ENCODE data around the gene SEBOX.

Gene SEBOX

GRCh38 chr17:28370035-28370743 is 5.2 kb upstream of the SEBOX start, which contains the start of gene VTN:
TSS of gene VTN (minus strand) at chr17:28370307. CDS start at chr17:28370203, 104 bp downstream.
- H3K36me3 ChIP-seq, result peaks cover 15% of the 10 kb centered on the region; the same call in 1 of the 2 replicates
- H3K9ac ChIP-seq, result no peak within 1 kb of the TSS
- H4K20me1 ChIP-seq, result peaks cover 38% of the 10 kb centered on the region
- peak within 1 kb of the TSS; percentile 77 for H3K4me3 ChIP-seq
- peaks cover 32% of the 10 kb centered on the region for H3K4me1 ChIP-seq
- no peaks in the 10 kb centered on the region for H3K27me3 ChIP-seq
- no peaks in the 10 kb centered on the region for H3K9me3 ChIP-seq
- H3K27ac ChIP-seq, result no peak within 1 kb of the TSS
- peak within 1 kb of the TSS; percentile 95 for H3K4me2 ChIP-seq
- TF ChIP-seq Cebpa-rat (IDR thresholded peaks at IDR 0.05), result no peak

GRCh38 chr17:28369684-28370034 is 4.7 kb upstream of the SEBOX start:
- no peak overlapping the region for H3K4me2 ChIP-seq
- no peak overlapping the region for H3K9ac ChIP-seq
- no peak overlapping the region for H3K27ac ChIP-seq

DNA sequence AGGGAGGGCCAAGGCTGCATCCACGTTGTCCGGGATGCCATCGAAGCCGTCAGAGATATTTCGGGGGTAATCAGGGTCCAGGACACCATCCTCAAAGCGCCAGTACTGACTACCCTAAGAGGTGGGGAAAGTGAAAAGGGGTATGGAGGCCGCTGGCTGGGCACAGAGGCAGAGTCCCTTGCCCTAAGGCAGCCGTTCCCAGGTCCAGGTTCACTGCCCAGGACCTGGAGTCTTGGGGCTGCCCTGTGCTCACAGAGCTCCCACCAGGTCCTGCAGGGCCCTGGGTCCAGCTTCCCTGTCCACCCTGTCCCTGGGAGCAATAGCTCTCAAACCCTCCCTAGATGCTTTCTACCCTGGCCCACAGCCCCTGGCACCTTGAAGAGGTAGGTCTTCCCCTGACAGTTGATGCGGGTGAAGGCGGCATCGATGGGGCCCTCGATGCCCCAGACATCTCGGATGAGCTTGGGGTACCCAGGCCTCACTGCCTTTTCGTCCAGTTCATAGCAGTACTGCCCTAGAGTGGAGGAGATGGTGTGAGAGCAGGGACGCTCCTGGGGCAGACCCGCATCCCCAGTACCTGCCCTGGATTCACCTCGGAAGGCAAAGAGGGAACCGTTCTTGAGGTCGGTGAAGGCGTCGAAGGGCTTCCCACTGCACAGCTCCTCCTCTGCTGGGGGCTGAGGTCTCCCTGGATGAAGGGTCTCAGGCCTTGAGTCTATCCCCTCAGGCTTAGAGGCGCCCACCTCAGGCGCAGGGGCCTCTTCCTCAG is 4.1 kb upstream of the SEBOX start:
- Histone ChIP-seq H3K36me3 (peaks cover 16% of the 10 kb centered on the region), H3K27ac (no peak overlapping the region), H3K4me3 (no peak overlapping the region), H3K4me1 (peaks cover 32% of the 10 kb centered on the region), H3K9me3 (no peaks in the 10 kb centered on the region), H3K4me2 (no peak overlapping the region), H4K20me1 (peaks cover 27% of the 10 kb centered on the region), H3K9ac (0 out of 2 replicates have a peak overlapping the region, but pooled peaks have one; percentile 15), H3K27me3 (no peaks in the 10 kb centered on the region)
- no peak for TF ChIP-seq Cebpa-rat (IDR thresholded peaks at IDR 0.05)

More at GRCh38 chr17:28369684-28370034, 4.7 kb upstream of the SEBOX start:
- Histone ChIP-seq H3K4me3 (no peak overlapping the region), H3K9me3 (no peaks in the 10 kb centered on the region), H3K27me3 (no peaks in the 10 kb centered on the region), H4K20me1 (peaks cover 32% of the 10 kb centered on the region), H3K4me1 (peaks cover 32% of the 10 kb centered on the region), H3K36me3 (peaks cover 15% of the 10 kb centered on the region; the same call in 1 of the 2 replicates)
- no peak for TF ChIP-seq Cebpa-rat (IDR thresholded peaks at IDR 0.05)

GRCh38 chr17:28368306-28368831 is 3.4 kb upstream of the SEBOX start:
- Histone ChIP-seq H3K4me2 (no peak overlapping the region), H3K36me3 (peaks cover 23% of the 10 kb centered on the region), H3K9ac (0 out of 2 replicates have a peak overlapping the region, but pooled peaks have one; percentile 15), H3K4me3 (no peak overlapping the region), H3K4me1 (peaks cover 27% of the 10 kb centered on the region), H3K27me3 (no peaks in the 10 kb centered on the region), H3K9me3 (no peaks in the 10 kb centered on the region), H4K20me1 (peaks cover 19% of the 10 kb centered on the region), H3K27ac (no peak overlapping the region)
- no peak for TF ChIP-seq Cebpa-rat (IDR thresholded peaks at IDR 0.05)

- Histone ChIP-seq H3K4me2 (no peak overlapping the region), H3K27ac (no peak overlapping the region), H4K20me1 (peaks cover 13% of the 10 kb centered on the region), H3K4me3 (no peak overlapping the region), H3K27me3 (no peaks in the 10 kb centered on the region), H3K9ac (no peak overlapping the region), H3K9me3 (no peaks in the 10 kb centered on the region), H3K36me3 (peaks cover 29% of the 10 kb centered on the region), H3K4me1 (peaks cover 21% of the 10 kb centered on the region)
- no peak for TF ChIP-seq Cebpa-rat (IDR thresholded peaks at IDR 0.05)
These were observed 2.8 kb upstream of the SEBOX start for GRCh38 chr17:28367641-28368305.

DNA sequence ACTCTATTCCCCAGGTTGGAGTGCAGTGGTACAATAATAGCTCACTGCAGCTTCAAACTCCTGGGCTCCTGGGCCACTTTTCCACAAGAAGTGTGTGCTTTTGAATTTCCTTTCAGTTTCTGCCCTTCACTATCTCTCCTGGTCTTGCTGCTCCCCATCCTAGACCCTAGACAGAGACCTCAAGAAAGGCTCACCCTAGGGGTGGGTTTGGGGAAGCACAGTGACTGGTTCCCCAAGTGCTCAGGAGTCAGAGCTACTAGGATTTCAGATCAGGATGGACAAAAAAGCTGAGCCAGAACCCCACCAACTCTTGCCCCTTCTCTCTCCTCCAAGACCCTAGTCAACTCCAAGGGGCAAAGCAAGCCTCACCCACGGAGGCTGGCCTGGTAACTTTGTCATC is 1.6 kb upstream of the SEBOX start:
- H3K4me2 ChIP-seq, result no peak overlapping the region
- TF ChIP-seq Cebpa-rat (IDR thresholded peaks at IDR 0.05), result no peak
- no peak overlapping the region for H3K9ac ChIP-seq
- H4K20me1 ChIP-seq, result 0 out of 2 replicates have a peak, but pooled peaks cover 6% of the 10 kb centered on the region
- no peaks in the 10 kb centered on the region for H3K9me3 ChIP-seq
- H3K27me3 ChIP-seq, result no peaks in the 10 kb centered on the region
- H3K4me3 ChIP-seq, result no peak overlapping the region
- H3K4me1 ChIP-seq, result peaks cover 14% of the 10 kb centered on the region
- peaks cover 40% of the 10 kb centered on the region for H3K36me3 ChIP-seq
- H3K27ac ChIP-seq, result no peak overlapping the region

DNA sequence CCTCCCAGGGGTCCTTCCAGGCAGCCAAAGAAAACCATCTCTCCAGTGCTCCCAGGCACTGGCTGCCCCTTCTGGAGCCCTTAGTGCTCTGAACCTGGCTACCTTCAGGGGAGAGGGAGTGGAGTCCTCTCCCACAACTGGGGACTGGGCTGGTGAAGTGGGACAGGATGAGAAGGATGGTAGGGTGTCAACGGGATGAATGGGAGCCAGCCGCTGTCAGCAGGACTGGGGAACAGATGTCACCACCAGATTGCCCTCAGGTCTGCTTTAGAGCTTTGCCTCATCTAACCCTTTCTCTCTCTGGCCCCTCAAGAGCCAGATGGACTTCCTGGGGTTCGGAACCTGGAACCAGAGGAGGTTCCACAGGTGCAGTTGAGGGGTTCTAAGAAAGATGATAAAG is 488 bp upstream of the SEBOX start:
- no peak overlapping the region for H3K4me3 ChIP-seq
- no peak overlapping the region for H3K27ac ChIP-seq
- TF ChIP-seq Cebpa-rat (IDR thresholded peaks at IDR 0.05), result no peak
- 0 out of 2 replicates have a peak, but pooled peaks cover 6% of the 10 kb centered on the region for H4K20me1 ChIP-seq
- H3K36me3 ChIP-seq, result peaks cover 52% of the 10 kb centered on the region
- H3K27me3 ChIP-seq, result no peaks in the 10 kb centered on the region
- H3K9ac ChIP-seq, result no peak overlapping the region
- H3K9me3 ChIP-seq, result no peaks in the 10 kb centered on the region
- H3K4me2 ChIP-seq, result no peak overlapping the region
- peaks cover 7% of the 10 kb centered on the region for H3K4me1 ChIP-seq

DNA sequence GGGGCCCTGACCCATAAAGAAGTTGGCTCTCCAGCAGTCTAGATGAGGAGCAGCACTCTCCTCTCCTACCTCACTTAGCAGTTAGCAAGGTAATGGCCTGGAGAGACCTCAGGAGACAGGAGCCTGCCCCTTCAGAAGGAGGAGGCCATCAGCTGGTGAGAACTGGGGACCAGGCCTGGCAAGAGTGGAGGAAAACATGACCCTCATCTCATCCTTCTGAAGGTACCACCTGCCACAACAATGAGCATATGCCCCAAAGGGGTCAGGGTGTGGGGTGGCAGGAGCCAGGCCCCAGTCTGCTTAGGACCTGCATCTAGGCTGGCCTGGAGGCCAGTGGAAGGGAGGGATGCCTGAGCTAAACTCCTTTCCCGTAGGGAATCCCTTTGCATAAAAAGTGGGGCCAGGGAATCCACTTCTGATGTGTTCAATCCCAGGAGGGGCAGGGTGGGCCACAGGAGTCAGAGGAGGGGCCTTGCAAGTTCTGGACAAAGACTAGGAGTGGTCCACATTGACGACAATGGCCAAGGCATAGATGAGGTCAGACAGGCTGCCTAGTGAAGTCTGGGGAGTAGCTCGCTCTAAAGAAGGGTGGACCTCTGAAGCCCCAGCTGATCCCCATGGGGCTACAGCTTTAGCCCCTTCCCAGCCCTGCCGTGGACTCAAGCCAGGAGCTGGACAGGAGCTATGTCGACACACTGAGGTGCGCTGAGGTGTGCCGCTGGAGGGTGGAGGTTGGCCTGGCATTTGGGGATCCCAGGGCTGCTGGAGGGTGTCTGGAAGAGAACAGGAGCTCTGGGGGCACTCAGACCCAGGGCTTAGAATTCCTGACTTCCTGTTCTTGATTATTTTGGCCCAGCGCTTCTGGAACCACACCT is 986 bp downstream of the SEBOX start:
- Histone ChIP-seq H3K36me3 (peaks cover 66% of the 10 kb centered on the region), H3K4me3 (no peak overlapping the region)

GRCh38 chr17:28363186-28363585 is 1.8 kb downstream of the SEBOX start:
- H3K9me3 ChIP-seq, result no peaks in the 10 kb centered on the region
- peaks cover 70% of the 10 kb centered on the region for H3K36me3 ChIP-seq
- TF ChIP-seq Cebpa-rat (IDR thresholded peaks at IDR 0.05), result no peak

More for the DNA sequence above, 986 bp downstream of the SEBOX start:
- Histone ChIP-seq H3K4me2 (no peak overlapping the region), H4K20me1 (no peaks in the 10 kb centered on the region), H3K9me3 (no peaks in the 10 kb centered on the region), H3K27me3 (no peaks in the 10 kb centered on the region), H3K9ac (no peak overlapping the region), H3K27ac (no peak overlapping the region), H3K4me1 (no peaks in the 10 kb centered on the region)
- TF ChIP-seq Cebpa-rat (IDR thresholded peaks at IDR 0.05), result no peak

More at GRCh38 chr17:28363186-28363585, 1.8 kb downstream of the SEBOX start:
- H3K9ac ChIP-seq, result no peak overlapping the region
- H3K27me3 ChIP-seq, result no peaks in the 10 kb centered on the region
- no peak overlapping the region for H3K4me3 ChIP-seq
- no peak overlapping the region for H3K27ac ChIP-seq
- H4K20me1 ChIP-seq, result no peaks in the 10 kb centered on the region
- no peak overlapping the region for H3K4me2 ChIP-seq
- peaks cover 7% of the 10 kb centered on the region for H3K4me1 ChIP-seq

Data from BLaER1 (cell line).